H9 (cell line): ENCODE results near the gene MLST8. TPM values are rescaled to one million over a fixed set of nuclear protein-coding genes. Genes with fewer than 3 reads are reported as not detected.
A peak's percentile ranks its signal among the peaks of the same experiment; 100 is the strongest.
"Not testable (repeated sequence)": the region's sequence is repeated elsewhere in the genome, so short reads cannot be mapped to it uniquely, and the experiment has no call there.

Experiments
- DNase-seq: peaks from one replicate; pipeline ENCODE4 v3.0.0-alpha.2; 2017
- H2AFZ ChIP-seq: one replicate; pipeline ENCODE4 v1.6.1; 2013; ENCODE audit warnings: mild to moderate bottlenecking, low read length, control low read depth, moderate library complexity
- H2AK5ac ChIP-seq: 2 replicates; pipeline ENCODE4 v1.6.1; 2013; ENCODE audit warnings: low read length, control low read depth, mixed read lengths; ENCODE audit not compliant: insufficient read length
- H2BK120ac ChIP-seq: one replicate; pipeline ENCODE4 v1.6.1; 2013; ENCODE audit warnings: low read depth, mild to moderate bottlenecking, low read length, control low read depth, inconsistent platforms; ENCODE audit not compliant: poor library complexity, severe bottlenecking
- H2BK12ac ChIP-seq: 2 replicates; pipeline ENCODE4 v1.6.1; 2013; ENCODE audit warnings: low read length, control low read depth, mixed read lengths, low read depth; ENCODE audit not compliant: insufficient read length
- H2BK15ac ChIP-seq: 2 replicates; pipeline ENCODE4 v1.6.1; 2013; ENCODE audit warnings: low read depth, low read length, control low read depth
- H2BK20ac ChIP-seq: one replicate; pipeline ENCODE4 v1.6.1; 2013; ENCODE audit warnings: low read depth, mild to moderate bottlenecking, low read length, control low read depth, inconsistent platforms; ENCODE audit not compliant: poor library complexity, severe bottlenecking
- H2BK5ac ChIP-seq: 2 replicates; pipeline ENCODE4 v1.6.1; 2013; ENCODE audit warnings: low read length, control low read depth, mixed read lengths; ENCODE audit not compliant: insufficient read length
- H3K14ac ChIP-seq: 2 replicates; pipeline ENCODE4 v1.6.1; 2013; ENCODE audit warnings: low read length, control low read depth; ENCODE audit not compliant: insufficient read depth
- H3K18ac ChIP-seq: 2 replicates; pipeline ENCODE4 v1.6.1; 2013; ENCODE audit warnings: low read depth, mild to moderate bottlenecking, mixed read lengths, low read length, control low read depth; ENCODE audit not compliant: insufficient read length
- H3K23ac ChIP-seq: 2 replicates; pipeline ENCODE4 v1.6.1; 2013; ENCODE audit warnings: low read length, control low read depth, mixed read lengths, low read depth; ENCODE audit not compliant: insufficient read length
- H3K23me2 ChIP-seq: 2 replicates; pipeline ENCODE4 v1.6.1; 2013; ENCODE audit warnings: low read depth, mild to moderate bottlenecking, mixed read lengths, low read length, control low read depth; ENCODE audit not compliant: insufficient read length, poor library complexity, severe bottlenecking
- H3K27ac ChIP-seq: 2 replicates; pipeline ENCODE4 v1.5.1; 2013; ENCODE audit warnings: low read length, control low read depth, mixed read lengths, low read depth; ENCODE audit not compliant: insufficient read length
- H3K27me3 ChIP-seq: 2 replicates; pipeline ENCODE4 v1.6.1; 2013; ENCODE audit warnings: low read length, control low read depth, inconsistent platforms; ENCODE audit not compliant: insufficient read depth
- H3K4ac ChIP-seq: 2 replicates; pipeline ENCODE4 v1.6.1; 2013; ENCODE audit warnings: low read depth, mild to moderate bottlenecking, control low read depth, inconsistent platforms, low read length, moderate library complexity
- H3K4me1 ChIP-seq: 2 replicates; pipeline ENCODE4 v1.6.1; 2013; ENCODE audit warnings: low read length, control low read depth, inconsistent platforms; ENCODE audit not compliant: insufficient read depth
- H3K4me2 ChIP-seq: 2 replicates; pipeline ENCODE4 v1.6.1; 2013; ENCODE audit warnings: low read length, control low read depth, mixed read lengths; ENCODE audit not compliant: insufficient read length, insufficient read depth
- H3K56ac ChIP-seq: 2 replicates; pipeline ENCODE4 v1.6.1; 2013; ENCODE audit warnings: low read depth, mild to moderate bottlenecking, mixed read lengths, low read length, control low read depth; ENCODE audit not compliant: insufficient read length
- H3K79me1 ChIP-seq: 2 replicates; pipeline ENCODE4 v1.6.1; 2013; ENCODE audit warnings: low read depth, mild to moderate bottlenecking, moderate library complexity, low read length, control low read depth, inconsistent platforms; ENCODE audit not compliant: insufficient read depth, poor library complexity, severe bottlenecking
- H3K79me2 ChIP-seq: 2 replicates; pipeline ENCODE4 v1.6.1; 2013; ENCODE audit warnings: low read length, control low read depth, inconsistent platforms; ENCODE audit not compliant: insufficient read depth
- H3K9ac ChIP-seq: 2 replicates; pipeline ENCODE4 v1.6.1; 2013; ENCODE audit warnings: low read length, control low read depth, mixed read lengths; ENCODE audit not compliant: insufficient read length; ENCODE audit errors: extremely low read depth
- H3K9me3 ChIP-seq: one replicate; pipeline ENCODE4 v1.6.1; 2013; ENCODE audit warnings: low read depth, low read length, inconsistent platforms; ENCODE audit not compliant: control insufficient read depth
- H3T11ph ChIP-seq: one replicate; pipeline ENCODE4 v1.6.1; 2013; ENCODE audit warnings: mild to moderate bottlenecking, low read length, control low read depth, inconsistent platforms
- H4K20me1 ChIP-seq: one replicate; pipeline ENCODE4 v1.6.1; 2013; ENCODE audit not compliant: control insufficient read depth, insufficient read length, insufficient read depth
- H4K5ac ChIP-seq: 2 replicates; pipeline ENCODE4 v1.6.1; 2013; ENCODE audit warnings: low read depth, mild to moderate bottlenecking, mixed read lengths, low read length, control low read depth; ENCODE audit not compliant: insufficient read length
- H4K8ac ChIP-seq: replicated peaks from 2 replicates; pipeline ENCODE4 v1.6.1; 2013; ENCODE audit warnings: low read length, control low read depth, mixed read lengths, low read depth; ENCODE audit not compliant: insufficient read length
- H4K91ac ChIP-seq: 2 replicates; pipeline ENCODE4 v1.6.1; 2013; ENCODE audit warnings: low read depth, mild to moderate bottlenecking, moderate library complexity, mixed read lengths, low read length, control low read depth; ENCODE audit not compliant: insufficient read length
- H3K27ac Mint-ChIP-seq, 3 experiments: 2 replicates in 2 of 3; 3 replicates in 1 of 3; pipeline ENCODE4 v1.8.0; 2020 to 2021; ENCODE audit warnings: mixed read lengths in 3 of 3, mild to moderate bottlenecking in 1 of 3, moderate library complexity in 1 of 3
- H3K27me3 Mint-ChIP-seq: 2 replicates; pipeline ENCODE4 v1.8.0; 2021; ENCODE audit warnings: low read depth, mild to moderate bottlenecking, moderate library complexity, mixed read lengths
- H3K36me3 Mint-ChIP-seq, 3 experiments: 2 replicates in 2 of 3; 3 replicates in 1 of 3; pipeline ENCODE4 v1.8.0; 2020 to 2021; ENCODE audit warnings: low read depth in 3 of 3, mixed read lengths in 3 of 3; ENCODE audit not compliant: insufficient read depth in 1 of 3
- H3K4me1 Mint-ChIP-seq, 2 experiments: 2 replicates each; pipeline ENCODE4 v1.8.0; 2020; ENCODE audit warnings: mixed read lengths in 2 of 2
- H3K4me3 Mint-ChIP-seq, 2 experiments: 2 replicates in 1 of 2; 3 replicates in 1 of 2; pipeline ENCODE4 v1.8.0; 2020 to 2021; ENCODE audit warnings: mild to moderate bottlenecking in 2 of 2, mixed read lengths in 2 of 2, moderate library complexity in 1 of 2
- H3K9me3 Mint-ChIP-seq, 2 experiments: 2 replicates in 1 of 2; 3 replicates in 1 of 2; pipeline ENCODE4 v1.8.0; 2020; ENCODE audit warnings: mild to moderate bottlenecking in 2 of 2, mixed read lengths in 2 of 2, moderate library complexity in 1 of 2
- WGBS: extraction: QIAGEN DNeasy Blood & Tissue Kit; methylation state at CpG from one replicate; pipeline ENCODE4 v1.1.7; 2013; ENCODE audit warnings: missing lambda C conversion rate, low lambda C conversion rate, mixed read lengths; ENCODE audit not compliant: insufficient read length; ENCODE audit errors: extremely low coverage; 5-methylcytosine and 5-hydroxymethylcytosine counted together
- total RNA-seq: library from RNA; stranded (reverse); gene quantifications from 2 replicates; pipeline ENCODE4 v1.2.1, GENCODE V29; 2021
- TF ChIP-seq, protein P1 (sequence below): fragments of 200-600 bp; sonication (generic); conservative IDR thresholded peaks from 3 replicates; pipeline ENCODE4 v1.8.0; 2021; ENCODE audit warnings: antibody characterized with exemption, mild to moderate bottlenecking

Gene MLST8
- total RNA-seq, 1 experiment from 2014 or later, result 74.5 TPM

- peaks cover 8% of the 10 kb centered on the region; the same call in 1 of the 2 replicates for H3K27me3 ChIP-seq
- H3K36me3 Mint-ChIP-seq, result no peaks in the 10 kb centered on the region
- H3K23me2 ChIP-seq, result peaks cover 11% of the 10 kb centered on the region
- no peak overlapping the region for H3K23ac ChIP-seq
- H3K56ac ChIP-seq, result no peak overlapping the region
- no peak overlapping the region for H3K4me3 Mint-ChIP-seq
- no peak overlapping the region for H4K91ac ChIP-seq
- H3K9me3 Mint-ChIP-seq, result peaks cover 0 to 9% of the 10 kb centered on the region in 2 experiments; a peak in 1 of 5 replicates
- H2BK5ac ChIP-seq, result no peak overlapping the region
- no peak overlapping the region for H2AK5ac ChIP-seq
- no peak overlapping the region for H4K5ac ChIP-seq
- no CpG with 5 or more reads among the region's 6 CpGs for WGBS
- no peak overlapping the region for H3K4me2 ChIP-seq
- no peaks in the 10 kb centered on the region for H3K4me1 ChIP-seq
- H3K18ac ChIP-seq, result no peak overlapping the region
- peaks cover 4 to 5% of the 10 kb centered on the region in 2 experiments; a peak in 3 of 4 replicates for H3K4me1 Mint-ChIP-seq
- no peak overlapping the region for H3K4ac ChIP-seq
- no peak overlapping the region for H4K8ac ChIP-seq
- no peak overlapping the region for H2BK120ac ChIP-seq
- H3T11ph ChIP-seq, result no peak overlapping the region
- no peak for DNase-seq
- no peaks in the 10 kb centered on the region for H3K79me1 ChIP-seq
- no peaks in the 10 kb centered on the region for H3K79me2 ChIP-seq
- no peak overlapping the region for H3K14ac ChIP-seq
- no peaks in the 10 kb centered on the region for H3K9me3 ChIP-seq
- H2BK20ac ChIP-seq, result no peak overlapping the region
- no peak overlapping the region for H2BK12ac ChIP-seq
- H3K9ac ChIP-seq, result no peak overlapping the region
- TF ChIP-seq, protein P1, sequence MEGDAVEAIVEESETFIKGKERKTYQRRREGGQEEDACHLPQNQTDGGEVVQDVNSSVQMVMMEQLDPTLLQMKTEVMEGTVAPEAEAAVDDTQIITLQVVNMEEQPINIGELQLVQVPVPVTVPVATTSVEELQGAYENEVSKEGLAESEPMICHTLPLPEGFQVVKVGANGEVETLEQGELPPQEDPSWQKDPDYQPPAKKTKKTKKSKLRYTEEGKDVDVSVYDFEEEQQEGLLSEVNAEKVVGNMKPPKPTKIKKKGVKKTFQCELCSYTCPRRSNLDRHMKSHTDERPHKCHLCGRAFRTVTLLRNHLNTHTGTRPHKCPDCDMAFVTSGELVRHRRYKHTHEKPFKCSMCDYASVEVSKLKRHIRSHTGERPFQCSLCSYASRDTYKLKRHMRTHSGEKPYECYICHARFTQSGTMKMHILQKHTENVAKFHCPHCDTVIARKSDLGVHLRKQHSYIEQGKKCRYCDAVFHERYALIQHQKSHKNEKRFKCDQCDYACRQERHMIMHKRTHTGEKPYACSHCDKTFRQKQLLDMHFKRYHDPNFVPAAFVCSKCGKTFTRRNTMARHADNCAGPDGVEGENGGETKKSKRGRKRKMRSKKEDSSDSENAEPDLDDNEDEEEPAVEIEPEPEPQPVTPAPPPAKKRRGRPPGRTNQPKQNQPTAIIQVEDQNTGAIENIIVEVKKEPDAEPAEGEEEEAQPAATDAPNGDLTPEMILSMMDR, result no peak
- H3K27me3 Mint-ChIP-seq, result peaks cover 65% of the 10 kb centered on the region
- H2BK15ac ChIP-seq, result no peak overlapping the region
- H2AFZ ChIP-seq, result no peak overlapping the region
- no peaks in the 10 kb centered on the region for H4K20me1 ChIP-seq
- H3K27ac Mint-ChIP-seq, result no peak overlapping the region
- H3K27ac ChIP-seq, result no peak overlapping the region
Observed at GRCh38 chr16:2200313-2200712, 4.9 kb upstream of the MLST8 start.

DNA sequence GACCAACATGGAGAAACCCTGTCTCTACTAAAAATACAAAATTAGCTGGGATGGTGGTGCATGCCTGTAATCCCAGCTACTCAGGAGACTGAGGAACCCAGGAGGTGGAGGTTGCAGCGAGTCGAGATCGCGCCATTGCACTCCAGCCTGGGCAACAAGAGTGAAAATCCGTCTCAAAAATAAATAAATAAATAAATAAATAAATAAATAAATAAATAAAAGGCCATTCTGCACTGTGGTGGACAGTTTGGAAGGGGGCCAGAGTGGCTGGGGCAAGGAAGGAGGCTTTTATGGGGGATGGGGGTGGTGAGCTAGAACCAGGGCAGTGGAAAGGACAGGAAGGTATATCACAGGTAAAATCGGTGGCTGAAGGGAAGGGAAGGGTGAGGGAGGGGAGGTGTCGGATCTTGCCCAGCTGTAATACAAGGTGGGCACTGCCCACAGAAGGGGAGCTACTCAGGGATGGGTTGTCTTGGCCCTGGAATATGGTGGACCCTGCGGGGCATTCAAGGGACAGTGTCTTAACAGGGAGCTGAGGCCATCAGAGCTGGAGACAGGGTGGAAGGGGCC, 2.0 kb upstream of the MLST8 start:
- H3K4me1 Mint-ChIP-seq, H3K14ac ChIP-seq, H3K23ac ChIP-seq, DNase-seq, H2BK120ac ChIP-seq, H2AFZ ChIP-seq, H3K56ac ChIP-seq, H3K27ac Mint-ChIP-seq, H3K9ac ChIP-seq, H2BK20ac ChIP-seq, H4K5ac ChIP-seq, H4K20me1 ChIP-seq, H4K91ac ChIP-seq, H3K9me3 ChIP-seq, H3K27me3 ChIP-seq, H3K9me3 Mint-ChIP-seq, H4K8ac ChIP-seq, H3T11ph ChIP-seq, H2AK5ac ChIP-seq, H3K79me2 ChIP-seq, H2BK5ac ChIP-seq, H3K18ac ChIP-seq, H2BK12ac ChIP-seq, H3K27ac ChIP-seq, H3K79me1 ChIP-seq, H3K4me1 ChIP-seq, H3K4me2 ChIP-seq, H3K4ac ChIP-seq, H2BK15ac ChIP-seq: not testable (repeated sequence)
- Mint-ChIP-seq H3K36me3 (peaks cover 7 to 18% (median 16%) of the 10 kb centered on the region in 3 experiments; a peak in 6 of 7 replicates), H3K4me3 (peak overlapping the region in 1 of 2 experiments; percentile 25; a peak in 2 of 5 replicates), H3K27me3 (peaks cover 51% of the 10 kb centered on the region)
- H3K23me2 ChIP-seq, result peaks cover 12% of the 10 kb centered on the region
- WGBS, result no CpG with 5 or more reads among the region's 8 CpGs
